Measurements from ENCODE around the gene LIFR.
"Not testable (repeated sequence)": the region's sequence is repeated elsewhere in the genome, so short reads cannot be mapped to it uniquely, and the experiment has no call there.

The LIFR gene

GRCh38 chr5:38579105-38579504 is 22.7 kb upstream of the LIFR start:
- DNase-seq (ENCODE audit: low spot score), result no peak

GRCh38 chr5:38576961-38577684 is 20.7 kb upstream of the LIFR start:
- no peak for DNase-seq (ENCODE audit: low spot score)

- no peak for DNase-seq (ENCODE audit: low spot score)
Observed at GRCh38 chr5:38576442-38576841, 20.0 kb upstream of the LIFR start.

DNA sequence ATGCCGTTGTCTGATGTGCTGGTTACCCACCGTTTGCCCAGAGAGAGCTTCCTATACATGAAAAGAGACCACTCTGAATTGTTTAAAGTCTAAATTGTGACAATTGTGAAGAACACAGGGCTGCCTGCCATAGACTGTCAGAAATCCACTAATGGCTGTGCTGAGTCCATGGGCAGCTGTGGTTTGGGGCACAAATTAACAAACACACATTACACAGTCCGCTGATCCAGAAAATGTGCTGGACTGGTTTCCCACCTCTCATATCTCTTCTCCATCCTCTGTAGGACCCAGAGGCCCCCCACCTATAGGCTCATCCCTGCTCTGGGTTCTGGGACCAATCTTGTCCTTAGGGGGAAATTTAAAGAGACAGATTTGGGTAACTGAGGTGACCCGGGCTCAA is 19.0 kb upstream of the LIFR start:
- DNase-seq (ENCODE audit: low spot score), result no peak

GRCh38 chr5:38574009-38574408 is 17.6 kb upstream of the LIFR start:
- DNase-seq (ENCODE audit: low spot score), result no peak

- DNase-seq (ENCODE audit: low spot score), result no peak
Observed at GRCh38 chr5:38573521-38573920, 17.1 kb upstream of the LIFR start.

DNA sequence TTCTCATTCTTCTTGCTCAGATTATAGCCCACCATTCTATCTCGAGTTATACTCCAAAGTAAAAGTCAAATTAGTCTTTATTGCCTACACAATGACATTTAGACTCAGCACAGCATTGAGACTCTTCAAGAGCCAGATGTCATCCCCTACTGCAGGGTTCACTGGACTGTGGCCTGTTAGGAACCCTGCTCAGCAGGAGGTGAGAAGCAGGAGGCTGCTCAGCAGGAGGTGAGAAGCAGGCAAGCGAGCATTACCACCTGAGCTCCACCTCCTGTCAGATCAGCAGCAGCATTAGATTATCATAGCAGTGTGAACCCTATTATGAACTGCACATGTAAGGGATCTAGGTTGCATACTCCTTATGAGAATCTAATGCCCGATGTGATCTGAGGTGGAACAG is 12.7 kb upstream of the LIFR start:
- DNase-seq (ENCODE audit: low spot score), result no peak

DNA sequence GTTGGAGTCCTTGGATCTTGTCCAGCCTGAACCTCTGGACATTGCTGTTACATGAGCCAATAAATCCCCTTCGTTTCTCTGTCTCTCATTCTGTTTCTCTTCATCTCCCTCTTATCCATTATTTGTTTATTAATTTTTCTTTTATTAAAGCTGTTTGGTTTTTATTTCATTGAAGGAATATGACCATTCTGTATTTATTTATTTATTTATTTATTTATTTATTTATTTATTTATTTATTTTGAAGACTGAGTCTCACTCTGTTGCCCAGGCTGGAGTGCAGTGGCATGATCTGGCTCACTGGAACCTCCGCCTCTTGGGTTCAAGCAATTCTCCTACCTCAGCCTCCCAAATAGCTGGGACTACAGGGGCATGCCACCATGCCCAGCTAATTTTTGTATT is 10.9 kb upstream of the LIFR start:
- not testable (repeated sequence) for DNase-seq (ENCODE audit: low spot score)

DNA sequence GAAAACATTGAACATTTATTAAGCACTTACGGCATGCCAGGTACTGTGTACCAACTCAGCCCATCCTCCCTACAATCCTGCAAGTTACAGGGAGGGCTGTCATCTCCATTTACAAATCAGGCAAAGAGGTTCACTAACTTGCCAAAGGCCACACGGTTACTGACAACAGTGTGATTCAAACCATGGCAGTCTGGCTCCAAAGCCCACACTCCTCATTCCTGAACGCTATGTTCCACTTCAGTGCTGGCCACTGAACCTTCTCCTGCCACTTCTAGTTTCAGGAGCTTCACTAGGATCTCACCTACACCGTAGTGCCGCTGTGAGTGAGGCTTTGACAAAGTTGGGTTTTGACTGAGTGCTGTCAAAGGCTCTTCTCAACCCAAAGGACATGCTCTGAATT is 7.2 kb upstream of the LIFR start:
- no peak for DNase-seq (ENCODE audit: low spot score)

DNA sequence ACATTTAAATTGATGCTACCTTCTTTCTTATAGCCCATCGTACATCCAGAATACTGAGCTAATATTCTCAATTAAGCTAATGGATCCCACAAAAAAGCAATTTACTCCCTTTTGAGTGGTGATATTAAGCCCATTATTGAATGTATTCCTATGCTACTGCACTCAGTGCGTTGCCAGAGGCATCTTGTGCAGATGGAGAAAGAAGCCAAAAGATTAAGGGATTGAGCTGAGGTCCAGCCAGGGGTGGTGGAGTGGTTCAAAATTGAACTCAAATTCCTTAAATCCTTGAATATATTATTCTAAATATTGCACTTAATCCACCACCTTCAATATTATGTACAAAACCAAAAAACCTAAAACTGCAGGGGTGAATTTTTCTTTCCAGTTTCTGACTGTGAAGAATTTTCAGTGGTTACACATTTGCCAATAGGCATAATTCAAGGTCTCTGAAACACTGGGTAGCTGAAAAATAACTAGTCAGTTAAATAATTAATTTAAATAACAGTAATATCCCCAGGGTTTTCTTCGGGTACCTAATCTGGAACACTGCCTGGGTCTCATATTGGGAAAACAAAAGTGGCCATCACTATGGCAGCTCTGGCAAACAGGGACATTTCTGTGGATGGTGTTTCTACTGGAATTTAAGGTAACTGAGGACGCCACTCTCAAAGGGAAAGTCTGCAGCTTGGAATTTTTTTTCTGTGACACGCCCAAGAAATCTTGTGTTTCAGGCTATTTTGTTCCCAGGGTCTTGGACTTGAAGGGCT is 6.2 kb upstream of the LIFR start:
- no peak for DNase-seq (ENCODE audit: low spot score)

DNA sequence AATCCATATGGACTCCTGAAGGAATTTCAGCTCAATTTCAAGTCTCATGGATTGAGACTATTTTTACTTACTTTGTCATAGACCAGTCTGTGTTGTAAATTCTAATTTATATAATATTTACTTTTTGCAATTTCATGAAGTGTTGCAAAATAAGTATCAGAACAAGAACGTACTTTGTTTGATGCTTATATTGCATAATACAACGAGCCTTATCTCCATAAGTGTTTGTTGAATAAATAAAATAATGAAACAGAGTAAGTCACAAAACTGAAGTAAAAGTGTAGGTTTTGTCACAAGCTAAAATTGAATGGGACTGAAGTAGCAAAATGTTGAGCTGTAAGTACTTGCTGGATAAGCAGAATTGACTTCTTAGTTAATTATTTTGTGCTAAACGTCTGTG is 3.0 kb upstream of the LIFR start:
- no peak for DNase-seq (ENCODE audit: low spot score)

DNA sequence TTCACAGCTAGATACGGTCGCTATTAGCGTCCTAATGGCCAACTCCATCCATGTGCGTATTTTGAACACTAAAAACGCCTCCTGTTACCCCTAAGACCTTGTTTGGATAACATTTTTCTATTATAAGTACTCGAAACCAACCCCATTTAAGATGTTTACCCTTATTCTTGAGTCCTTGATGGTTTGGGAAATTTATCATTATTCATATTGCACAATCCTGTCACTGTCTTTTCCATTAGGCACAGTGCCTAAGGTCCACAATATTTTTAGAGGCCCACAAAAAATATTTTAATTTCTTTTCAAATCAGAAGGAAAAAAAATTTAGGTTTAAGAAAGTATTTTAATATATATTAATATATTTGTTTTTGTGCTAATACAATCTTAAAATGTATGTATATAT is 1.3 kb upstream of the LIFR start:
- DNase-seq (ENCODE audit: low spot score), result no peak

GRCh38 chr5:38557308-38557710 is 863 bp upstream of the LIFR start:
- DNase-seq (ENCODE audit: low spot score), result no peak

- DNase-seq (ENCODE audit: low spot score), result no peak
Observed at GRCh38 chr5:38556088-38556598, 303 bp downstream of the LIFR start.

DNA sequence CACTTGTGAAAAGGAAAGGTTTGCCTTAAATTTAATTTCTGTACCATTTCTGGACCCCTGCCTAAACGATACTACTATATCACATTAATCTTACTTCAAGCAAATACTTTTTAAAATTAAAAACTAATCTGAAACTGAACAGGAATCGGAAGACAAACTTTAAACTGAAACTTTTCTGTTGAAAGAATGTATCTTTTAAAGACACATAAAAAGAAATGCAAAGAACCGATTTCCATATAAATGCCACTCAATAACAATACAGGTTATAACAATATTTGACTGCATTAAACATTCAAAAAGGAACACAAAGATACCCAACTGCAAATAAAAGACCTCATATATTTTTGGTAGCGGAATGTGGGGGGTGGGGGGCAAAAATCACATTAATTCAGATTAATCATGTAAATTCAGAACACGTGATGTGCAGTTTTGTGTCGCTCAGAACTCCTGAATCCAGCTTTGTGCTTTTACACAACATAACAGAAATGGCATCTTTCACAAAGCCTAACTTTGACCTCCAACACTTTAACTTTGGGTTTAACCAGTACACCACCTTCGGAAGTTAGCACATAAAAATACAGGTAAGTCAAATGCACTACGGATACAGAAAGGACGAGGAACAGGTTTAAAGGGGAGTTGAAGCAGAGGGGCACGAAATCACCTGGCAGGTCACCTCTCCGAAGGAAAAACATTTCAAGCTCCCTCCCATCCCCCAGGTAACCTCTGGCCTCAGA is 925 bp downstream of the LIFR start:
- DNase-seq (ENCODE audit: low spot score), result no peak

- DNase-seq (ENCODE audit: low spot score), result no peak
Observed at GRCh38 chr5:38554861-38555260, 1.6 kb downstream of the LIFR start.

DNA sequence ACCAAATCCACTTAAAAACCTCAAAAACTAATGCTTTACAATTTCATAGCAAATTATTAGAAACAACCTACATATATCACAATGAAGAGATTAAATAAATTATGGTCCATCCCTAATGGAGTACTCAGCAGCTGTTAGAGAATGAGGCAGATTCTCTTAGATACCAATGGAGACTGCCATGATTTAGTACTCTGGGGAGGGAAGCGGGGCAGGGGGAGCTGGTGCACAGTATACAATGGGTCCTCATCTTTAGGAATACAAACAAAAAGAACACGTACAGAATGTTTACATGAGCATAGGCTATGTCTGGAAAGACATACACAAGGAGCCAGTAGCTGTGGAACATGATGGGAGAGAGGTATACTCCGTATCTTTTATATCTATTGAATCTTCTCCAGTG is 2.0 kb downstream of the LIFR start:
- DNase-seq (ENCODE audit: low spot score), result no peak

DNA sequence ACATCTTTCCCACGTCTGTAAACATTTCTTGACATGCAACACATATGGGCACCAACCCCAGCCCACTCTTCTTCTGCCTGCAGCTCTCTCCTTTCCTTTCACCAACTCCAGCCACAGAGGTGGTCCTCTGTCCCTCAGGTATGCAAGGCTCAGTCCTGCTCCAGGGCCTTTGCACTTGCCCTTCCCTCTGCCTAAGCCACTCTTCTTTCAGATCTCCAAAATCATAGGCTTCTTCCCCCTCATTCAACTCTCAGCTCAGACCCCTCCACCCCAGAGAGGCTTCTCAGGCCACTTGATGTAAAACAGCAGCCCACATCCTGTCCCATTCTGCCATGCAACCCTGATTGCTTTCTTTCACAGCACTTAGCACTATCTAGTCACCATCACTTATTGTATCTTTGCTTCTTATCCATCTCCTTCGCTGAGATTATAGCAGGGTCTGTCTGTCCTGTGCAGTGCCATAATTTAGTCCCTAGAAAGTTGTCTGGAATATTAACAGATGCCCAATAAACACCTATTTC is 3.4 kb downstream of the LIFR start:
- no peak for DNase-seq (ENCODE audit: low spot score)

- DNase-seq (ENCODE audit: low spot score), result peak; percentile 74
Observed at GRCh38 chr5:38551030-38552017, 5.1 kb downstream of the LIFR start.

DNA sequence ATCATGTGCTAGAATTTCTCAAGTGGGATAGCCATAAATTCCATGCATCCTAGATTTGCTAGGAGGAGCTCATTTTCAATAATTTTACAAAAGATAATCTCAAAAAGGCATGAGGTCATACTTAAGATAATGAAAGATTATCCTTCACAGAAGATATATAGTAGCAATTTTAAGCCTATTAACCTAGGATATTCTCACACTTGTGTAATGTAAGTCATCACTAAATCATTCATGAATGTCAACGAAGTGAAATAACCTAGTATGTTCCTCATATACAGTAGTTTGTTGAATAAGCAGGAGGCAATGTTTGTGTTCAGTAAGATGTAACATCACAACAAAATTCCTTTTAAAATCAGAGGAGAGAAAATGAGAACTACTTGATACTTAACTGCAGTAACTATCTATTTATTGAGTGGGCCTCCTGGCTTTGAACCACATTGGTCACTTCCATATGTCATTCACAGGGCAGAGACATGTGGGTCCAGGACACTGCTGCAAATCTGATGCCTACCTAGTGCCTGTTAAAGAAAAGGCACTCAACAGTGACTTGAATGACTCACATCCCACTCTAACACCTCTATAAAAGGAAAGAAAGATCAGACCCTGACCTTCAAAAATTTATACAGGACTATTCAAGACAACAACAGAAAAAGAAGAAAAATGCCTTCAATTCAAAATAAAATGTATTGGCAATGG is 8.2 kb downstream of the LIFR start:
- no peak for DNase-seq (ENCODE audit: low spot score)

DNA sequence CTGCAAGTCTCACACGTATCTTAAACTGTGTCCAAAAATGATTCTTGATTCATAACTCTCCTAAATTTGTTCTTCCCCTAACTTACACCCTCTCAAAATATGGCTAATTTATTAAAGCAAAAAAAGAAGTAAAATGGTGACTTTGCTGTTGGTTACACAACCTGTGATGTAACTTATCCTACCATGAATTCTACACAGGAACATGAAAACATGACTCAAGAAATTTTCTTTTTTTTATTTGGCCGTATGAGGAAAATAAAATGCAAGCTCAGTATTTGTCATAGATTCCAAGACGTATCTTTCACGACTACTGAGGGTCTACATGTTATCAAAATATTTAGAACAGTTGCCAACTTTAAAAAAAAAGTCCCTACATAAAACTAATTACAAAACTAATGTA is 9.2 kb downstream of the LIFR start:
- DNase-seq (ENCODE audit: low spot score), result no peak
